Tibial nerve (tissue), 4 donors: ENCODE results near the gene CNKSR2. TPM values are rescaled to one million over a fixed set of nuclear protein-coding genes. Genes with fewer than 3 reads are reported as not detected.

ENCODE experiments used
- DNase-seq, 2 donors: peaks; one replicate each; pipeline ENCODE4 v3.0.0-alpha.2; 2019; ENCODE audit warnings: low spot score in 2 of 2
- H3K27ac ChIP-seq, 4 donors: fragments of 200-600 bp; sonication (generic) in 3 of 4; one replicate each; pipeline ENCODE4 v1.5.1; 2017 to 2019; ENCODE audit warnings: mild to moderate bottlenecking in 1 of 4
- H3K27me3 ChIP-seq, 2 donors: fragments of 200-600 bp; sonication (generic) in 1 of 2; one replicate each; pipeline versions ENCODE4 v1.5.1 to v1.6.0; 2017 to 2019
- H3K36me3 ChIP-seq, 3 donors: fragments of 200-600 bp; sonication (generic); one replicate each; pipeline ENCODE4 v1.5.1; 2018 to 2019
- H3K4me1 ChIP-seq, 4 donors: fragments of 200-600 bp; sonication (generic) in 3 of 4; one replicate each; pipeline ENCODE4 v1.5.1; 2017 to 2019
- H3K4me3 ChIP-seq, 4 donors: fragments of 200-600 bp; sonication (generic) in 3 of 4; one replicate each; pipeline ENCODE4 v1.5.1; 2017 to 2019; ENCODE audit warnings: mild to moderate bottlenecking in 1 of 4, moderate library complexity in 1 of 4
- H3K9me3 ChIP-seq, 4 donors: fragments of 200-600 bp; sonication (generic) in 3 of 4; one replicate each; pipeline ENCODE4 v1.5.1; 2017 to 2019
- EP300 ChIP-seq, 2 donors: sonication (generic); formaldehyde crosslinking; IDR thresholded peaks; one replicate each; pipeline ENCODE4 v1.6.1; 2017; ENCODE audit warnings: antibody characterized with exemption in 2 of 2, mild to moderate bottlenecking in 1 of 2
- POLR2A ChIP-seq, 2 donors: fragments of 450-650 bp; IDR thresholded peaks; one replicate each; pipeline ENCODE4 v1.6.1; 2017; ENCODE audit warnings: antibody characterized with exemption in 2 of 2, mild to moderate bottlenecking in 2 of 2, moderate library complexity in 2 of 2
- WGBS, 2 donors: methylation state at CpG; one replicate each; pipeline ENCODE4 v1.1.5; 2018; 5-methylcytosine and 5-hydroxymethylcytosine counted together
- total RNA-seq, 4 donors: library from RNA; depleted of rRNA; stranded (reverse); fragments of >200 nt; gene quantifications; one replicate each; pipeline ENCODE4 v1.1.0, GENCODE V29; 2016
- TF ChIP-seq, protein P1 (sequence below), 5 experiments: fragments of 200-600 bp in 3 of 5; fragments of 450-650 bp in 2 of 5; sonication (generic) in 3 of 5; IDR thresholded peaks; one replicate each; pipeline ENCODE4 v1.5.1; 2016 to 2019; ENCODE audit warnings: antibody characterized with exemption in 5 of 5, mild to moderate bottlenecking in 3 of 5, moderate library complexity in 2 of 5

CNKSR2 gene
- total RNA-seq, 4 donors from 2014 or later = 28.8 to 98.3 (median 56.5) TPM

DNA sequence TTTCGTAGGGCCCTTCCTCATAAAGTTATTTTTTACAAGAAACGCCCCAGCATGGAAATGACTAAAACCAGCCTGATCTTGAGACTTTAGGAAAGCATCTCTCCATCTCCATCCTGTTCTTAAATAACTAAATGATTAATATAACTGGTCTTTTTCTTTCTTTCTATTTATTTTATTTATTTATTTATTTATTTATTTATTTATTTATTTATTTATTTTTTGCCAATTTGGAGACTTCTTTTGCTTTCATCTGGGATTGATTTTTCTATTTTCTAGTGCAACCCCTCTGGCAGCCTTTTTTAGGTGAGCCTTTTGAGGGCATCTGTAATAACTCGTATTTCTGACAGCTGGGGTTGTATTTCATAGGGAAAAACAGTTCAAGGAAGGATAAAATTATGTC is 285.1 kb downstream of the CNKSR2 start:
- 79 to 96% methylated on average over 3 of the region's 3 CpGs for WGBS, 2 donors
- H3K27me3 ChIP-seq = peaks cover 0 to 22% of the 10 kb centered on the region in 2 donors
- no peak overlapping the region for H3K27ac ChIP-seq
- TF ChIP-seq, protein P1, sequence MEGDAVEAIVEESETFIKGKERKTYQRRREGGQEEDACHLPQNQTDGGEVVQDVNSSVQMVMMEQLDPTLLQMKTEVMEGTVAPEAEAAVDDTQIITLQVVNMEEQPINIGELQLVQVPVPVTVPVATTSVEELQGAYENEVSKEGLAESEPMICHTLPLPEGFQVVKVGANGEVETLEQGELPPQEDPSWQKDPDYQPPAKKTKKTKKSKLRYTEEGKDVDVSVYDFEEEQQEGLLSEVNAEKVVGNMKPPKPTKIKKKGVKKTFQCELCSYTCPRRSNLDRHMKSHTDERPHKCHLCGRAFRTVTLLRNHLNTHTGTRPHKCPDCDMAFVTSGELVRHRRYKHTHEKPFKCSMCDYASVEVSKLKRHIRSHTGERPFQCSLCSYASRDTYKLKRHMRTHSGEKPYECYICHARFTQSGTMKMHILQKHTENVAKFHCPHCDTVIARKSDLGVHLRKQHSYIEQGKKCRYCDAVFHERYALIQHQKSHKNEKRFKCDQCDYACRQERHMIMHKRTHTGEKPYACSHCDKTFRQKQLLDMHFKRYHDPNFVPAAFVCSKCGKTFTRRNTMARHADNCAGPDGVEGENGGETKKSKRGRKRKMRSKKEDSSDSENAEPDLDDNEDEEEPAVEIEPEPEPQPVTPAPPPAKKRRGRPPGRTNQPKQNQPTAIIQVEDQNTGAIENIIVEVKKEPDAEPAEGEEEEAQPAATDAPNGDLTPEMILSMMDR (IDR thresholded peaks at IDR 0.05) = no peak
- TF ChIP-seq EP300 (IDR thresholded peaks at IDR 0.05) (no peak), POLR2A (IDR thresholded peaks at IDR 0.05) (no peak)
- H3K9me3 ChIP-seq = peaks cover 0 to 4% (median 0%) of the 10 kb centered on the region in 4 donors
- no peaks in the 10 kb centered on the region for H3K36me3 ChIP-seq
- H3K4me3 ChIP-seq = no peak overlapping the region
- H3K4me1 ChIP-seq = no peaks in the 10 kb centered on the region
- DNase-seq = no peak

DNA sequence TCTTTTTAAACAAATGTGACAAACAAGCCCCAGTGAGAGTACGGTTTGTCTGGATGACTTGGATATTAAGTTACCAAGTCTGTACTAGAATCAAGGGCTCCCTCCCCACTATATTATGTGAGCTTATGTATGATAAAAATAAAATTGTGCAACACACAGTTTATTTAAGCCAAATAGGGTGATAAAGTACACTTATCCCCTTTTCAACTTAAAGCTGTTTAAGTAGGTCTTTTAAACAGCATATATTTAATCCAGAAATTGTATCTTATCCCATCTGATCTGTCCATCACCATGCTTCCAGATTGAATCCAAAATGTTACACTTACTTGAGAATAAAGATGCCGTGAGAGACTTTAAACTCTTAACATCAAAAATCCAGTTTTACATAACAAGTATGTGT is 285.9 kb downstream of the CNKSR2 start:
- TF ChIP-seq, protein P1 (IDR thresholded peaks at IDR 0.05) = no peak
- Histone ChIP-seq H3K36me3 (no peaks in the 10 kb centered on the region), H3K27me3 (peaks cover 0 to 30% of the 10 kb centered on the region in 2 donors), H3K4me1 (no peaks in the 10 kb centered on the region), H3K9me3 (peaks cover 0 to 4% (median 0%) of the 10 kb centered on the region in 4 donors), H3K4me3 (no peak overlapping the region), H3K27ac (no peak overlapping the region)
- DNase-seq = no peak
- 70 to 84% methylated on average over 2 of the region's 2 CpGs for whole genome bisulfite sequencing, 2 donors

DNA sequence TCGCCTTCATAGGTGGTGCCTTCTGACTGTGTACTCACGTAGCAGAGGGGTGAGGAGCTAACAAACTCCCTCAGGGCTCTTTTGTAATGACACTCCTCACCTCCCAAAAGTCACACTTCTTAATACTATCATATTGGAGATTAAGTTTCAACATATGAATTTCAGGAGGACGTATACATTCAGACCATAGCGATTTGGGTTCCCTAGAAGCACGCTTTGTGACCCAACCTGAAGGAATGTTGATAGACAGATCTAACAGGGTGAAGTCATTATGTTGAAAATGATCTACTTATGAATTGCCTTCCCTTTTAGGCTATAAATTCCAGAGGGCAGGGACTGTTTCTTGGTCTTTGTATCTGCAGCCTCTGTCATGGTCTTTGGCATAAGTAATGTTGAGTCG is 287.1 kb downstream of the CNKSR2 start:
- H3K9me3 ChIP-seq = peaks cover 0 to 4% (median 0%) of the 10 kb centered on the region in 4 donors
- H3K27ac ChIP-seq = no peak overlapping the region
- DNase-seq = no peak
- no peak overlapping the region for H3K4me3 ChIP-seq
- no peaks in the 10 kb centered on the region for H3K36me3 ChIP-seq
- 74 to 95% methylated on average over 6 of the region's 6 CpGs for WGBS, 2 donors
- TF ChIP-seq EP300 (IDR thresholded peaks at IDR 0.05) (no peak), POLR2A (IDR thresholded peaks at IDR 0.05) (no peak)
- TF ChIP-seq, protein P1 (IDR thresholded peaks at IDR 0.05) = no peak
- H3K4me1 ChIP-seq = no peaks in the 10 kb centered on the region
- H3K27me3 ChIP-seq = peaks cover 0 to 29% of the 10 kb centered on the region in 2 donors

DNA sequence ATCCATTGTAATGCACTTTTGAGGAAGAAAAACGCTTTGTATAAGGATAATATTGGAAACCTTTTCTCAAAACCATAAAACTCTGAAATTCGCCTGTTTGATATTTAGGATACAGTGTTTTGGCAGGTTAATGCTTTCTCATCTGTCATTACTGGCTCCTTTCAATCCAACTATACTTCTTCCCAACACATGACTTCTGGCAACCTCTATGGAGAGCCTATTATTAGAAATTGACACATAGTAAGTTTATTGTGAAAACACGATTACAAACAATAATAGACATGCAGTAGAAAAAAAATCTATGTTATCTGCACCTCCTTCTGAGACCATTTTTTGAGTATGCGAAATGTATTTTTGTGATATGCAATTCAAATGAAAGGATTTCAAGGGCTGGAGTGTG is 288.5 kb downstream of the CNKSR2 start:
- Histone ChIP-seq H3K27me3 (peaks cover 0 to 20% of the 10 kb centered on the region in 2 donors), H3K4me3 (no peak overlapping the region), H3K36me3 (no peaks in the 10 kb centered on the region), H3K4me1 (no peaks in the 10 kb centered on the region), H3K9me3 (no peaks in the 10 kb centered on the region), H3K27ac (no peak overlapping the region)
- 65 to 75% methylated on average over 4 of the region's 4 CpGs for WGBS, 2 donors
- TF ChIP-seq EP300 (IDR thresholded peaks at IDR 0.05) (no peak), POLR2A (IDR thresholded peaks at IDR 0.05) (no peak)
- TF ChIP-seq, protein P1 (IDR thresholded peaks at IDR 0.05) = no peak
- DNase-seq = no peak

DNA sequence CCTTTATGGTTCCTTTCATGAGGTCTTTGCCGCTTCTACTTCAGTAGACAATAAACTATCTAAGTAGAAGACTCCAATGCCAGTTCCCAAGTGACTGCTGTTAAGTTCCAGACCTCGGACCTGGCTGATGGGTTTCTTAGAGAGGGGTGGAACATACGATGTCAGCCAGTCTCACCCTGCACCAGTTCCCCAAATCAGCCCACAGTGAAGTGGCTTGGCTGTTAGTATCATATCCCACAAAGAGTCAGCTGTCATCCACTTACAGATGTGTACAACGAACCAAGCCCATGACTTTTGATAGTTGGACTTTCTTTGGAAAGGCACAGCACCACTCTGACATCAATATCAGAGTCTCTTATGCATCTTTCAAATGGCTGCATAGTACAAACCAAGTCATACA is 292.0 kb downstream of the CNKSR2 start:
- 61 to 83% methylated on average over 3 to 4 of the region's 4 CpGs for WGBS, 2 donors
- DNase-seq = no peak
- Histone ChIP-seq H3K27me3 (peaks cover 0 to 9% of the 10 kb centered on the region in 2 donors), H3K4me3 (no peak overlapping the region), H3K4me1 (no peaks in the 10 kb centered on the region), H3K9me3 (no peaks in the 10 kb centered on the region), H3K27ac (no peak overlapping the region), H3K36me3 (no peaks in the 10 kb centered on the region)
- TF ChIP-seq POLR2A (IDR thresholded peaks at IDR 0.05) (no peak), EP300 (IDR thresholded peaks at IDR 0.05) (no peak)
- TF ChIP-seq, protein P1 (IDR thresholded peaks at IDR 0.05) = no peak
